Measurements from ENCODE around the gene LRP10. TPM values are rescaled to one million over a fixed set of nuclear protein-coding genes. Genes with fewer than 3 reads are reported as not detected.

LRP10 gene
- total RNA-seq, 1 experiment from 2014 or later = 42.7 TPM

- no peak for TF ChIP-seq FOSL1 (IDR thresholded peaks at IDR 0.05; ENCODE audit: low read depth)
- no peak for TF ChIP-seq ELF1 (IDR thresholded peaks at IDR 0.05; ENCODE audit: borderline replicate concordance, low read depth)
- no peak for TF ChIP-seq JUND (IDR thresholded peaks at IDR 0.05)
These were observed 5.5 kb downstream of the LRP10 start (continued) for GRCh38 chr14:22877000-22877501.

- ChIA-PET CTCF (no interaction called here), RAD21 (ENCODE audit: low non-redundant PET in 1 of 2, low total read pairs in 2 of 2, uncharacterized antibody in 2 of 2, unreplicated experiment in 2 of 2) (interaction anchor here in 1 of 2 experiments (0.6 kb wide), 1 partner anchor 322 kb away, joined by 3 read pairs; no protein-coding TSS in a partner anchor), POLR2A (no interaction called here)
- no peaks in the 10 kb centered on the region for H3K9me2 ChIP-seq (ENCODE audit: insufficient read depth)
- H3K9ac ChIP-seq (ENCODE audit: low read length) = no peak overlapping the region
- no peak overlapping the region for H3K27ac ChIP-seq (ENCODE audit: low read depth, low read length)
- BruUV-seq (replicated peaks) = no TSS peak
- peaks cover 3% of the 10 kb centered on the region in 2 experiments; a peak in 1 of 4 replicates for H3K36me3 ChIP-seq (ENCODE audit: control insufficient read depth in 1 of 2, insufficient read depth in 2 of 2, low read length in 2 of 2)
- H3K4me2 ChIP-seq (ENCODE audit: low read length) = no peak overlapping the region
- ATAC-seq (no peak), DNase-seq (ENCODE audit: low read depth, low spot score) (no peak)
- TF ChIP-seq YY1 (IDR thresholded peaks at IDR 0.05; ENCODE audit: extremely low read depth, insufficient replicate concordance, low read depth, low read length) (no peak), CEBPB (IDR thresholded peaks at IDR 0.05; ENCODE audit: low read depth) (no peak), JUND (IDR thresholded peaks at IDR 0.05) (no peak)
- no peaks in the 10 kb centered on the region for H3K27me3 ChIP-seq (ENCODE audit: insufficient read depth, low read length)
- no peaks in the 10 kb centered on the region for H4K20me1 ChIP-seq (ENCODE audit: insufficient read depth)
- no peak overlapping the region for H2AFZ ChIP-seq (ENCODE audit: low read depth, low read length, poor library complexity, severe bottlenecking)
- intact Hi-C loops (cut with micrococcal nuclease) = no loop called here
- H3K4me1 ChIP-seq (ENCODE audit: control insufficient read depth in 1 of 2, insufficient read depth in 2 of 2, low read length in 2 of 2) = peaks cover 9 to 12% of the 10 kb centered on the region in 2 experiments; a peak in 3 of 4 replicates
- H3K79me2 ChIP-seq (ENCODE audit: insufficient read depth, low read length) = no peaks in the 10 kb centered on the region
- no peak overlapping the region for H3K4me3 ChIP-seq (replicated peaks in 1 of 2; ENCODE audit: low read depth in 1 of 2, low read length in 2 of 2)
- H3K9me3 ChIP-seq (ENCODE audit: control insufficient read depth in 1 of 2, insufficient read depth in 1 of 2, low read depth in 1 of 2, low read length in 2 of 2) = no peaks in the 10 kb centered on the region
These were observed 7.0 kb downstream of the LRP10 start for GRCh38 chr14:22878271-22879246.

- ChIA-PET POLR2A (interaction anchor here (1.1 to 4.7 kb wide), 2 partner anchors 10 to 37 kb away, joined by 4 to 24 read pairs; partner anchors contain the start of genes LRP10 and RBM23), RAD21 (ENCODE audit: low non-redundant PET in 1 of 2, low total read pairs in 2 of 2, uncharacterized antibody in 2 of 2, unreplicated experiment in 2 of 2) (interaction anchor here in 1 of 2 experiments (0.7 kb wide), 1 partner anchor 60 kb away, joined by 3 read pairs; no protein-coding TSS in a partner anchor), CTCF (interaction anchor here (1.1 to 7.0 kb wide), 2 partner anchors 10 to 20 kb away, joined by 3 to 51 read pairs; partner anchors contain the start of gene LRP10)
- H4K20me1 ChIP-seq (ENCODE audit: insufficient read depth) = no peaks in the 10 kb centered on the region
- no TSS peak for BruUV-seq (replicated peaks)
- DNase-seq (ENCODE audit: low read depth, low spot score) (no peak), ATAC-seq (no peak)
- no peak overlapping the region for H3K9ac ChIP-seq (ENCODE audit: low read length)
- H3K4me1 ChIP-seq (ENCODE audit: control insufficient read depth in 1 of 2, insufficient read depth in 2 of 2, low read length in 2 of 2) = peaks cover 18 to 24% of the 10 kb centered on the region in 2 experiments
- intact Hi-C loops (cut with micrococcal nuclease) = no loop called here
- H3K4me3 ChIP-seq (replicated peaks in 1 of 2; ENCODE audit: low read depth in 1 of 2, low read length in 2 of 2) = no peak overlapping the region
- H3K9me3 ChIP-seq (ENCODE audit: control insufficient read depth in 1 of 2, insufficient read depth in 1 of 2, low read depth in 1 of 2, low read length in 2 of 2) = no peaks in the 10 kb centered on the region
- no peak overlapping the region for H3K27ac ChIP-seq (ENCODE audit: low read depth, low read length)
- no peaks in the 10 kb centered on the region for H3K79me2 ChIP-seq (ENCODE audit: insufficient read depth, low read length)
- H3K27me3 ChIP-seq (ENCODE audit: insufficient read depth, low read length) = no peaks in the 10 kb centered on the region
- H3K9me2 ChIP-seq (ENCODE audit: insufficient read depth) = no peaks in the 10 kb centered on the region
- H3K4me2 ChIP-seq (ENCODE audit: low read length) = no peak overlapping the region
- no peak overlapping the region for H2AFZ ChIP-seq (ENCODE audit: low read depth, low read length, poor library complexity, severe bottlenecking)
- no peaks in the 10 kb centered on the region for H3K36me3 ChIP-seq (ENCODE audit: control insufficient read depth in 1 of 2, insufficient read depth in 2 of 2, low read length in 2 of 2)
- no peak for TF ChIP-seq ZFX (IDR thresholded peaks at IDR 0.05)
- TF ChIP-seq ZBTB33 (IDR thresholded peaks at IDR 0.05; ENCODE audit: extremely low read depth, insufficient replicate concordance, low read length) = no peak
- no peak for TF ChIP-seq RAD21 (IDR thresholded peaks at IDR 0.05; ENCODE audit: low read depth)
- no peak for TF ChIP-seq CBX3 (IDR thresholded peaks at IDR 0.05; ENCODE audit: low read depth)
- TF ChIP-seq TCF7L2 (IDR thresholded peaks at IDR 0.05; ENCODE audit: borderline replicate concordance, extremely low read depth, insufficient read depth, insufficient read length) = no peak
These were observed 10.5 kb downstream of the LRP10 start for GRCh38 chr14:22882064-22882463.
